PFSK-1 (cell line): ENCODE measurements around the gene OR51Q1.

ENCODE experiments used
- FOXP2 ChIP-seq: optimal IDR thresholded peaks from 2 replicates; pipeline ENCODE3; 2011; ENCODE audit warnings: borderline replicate concordance, control low read depth, inconsistent platforms; ENCODE audit not compliant: insufficient read depth; ENCODE audit errors: extremely low read length, extremely low read depth
- POLR2AphosphoS5 ChIP-seq: IDR thresholded peaks from 2 replicates; pipeline ENCODE4 v1.6.1; 2012; ENCODE audit warnings: low read depth, mild to moderate bottlenecking, control low read depth, low read length, moderate library complexity
- SIN3A ChIP-seq: IDR thresholded peaks from 2 replicates; pipeline ENCODE4 v1.6.1; 2012; ENCODE audit warnings: mild to moderate bottlenecking, low read length, moderate library complexity, borderline replicate concordance; ENCODE audit not compliant: insufficient read depth
- TAF1 ChIP-seq: IDR thresholded peaks from 2 replicates; pipeline ENCODE4 v1.6.1; 2012; ENCODE audit warnings: low read length, control low read depth, borderline replicate concordance; ENCODE audit not compliant: insufficient read depth
- TF ChIP-seq, protein P1 (sequence below), 2 experiments: IDR thresholded peaks; 2 replicates each; pipeline versions ENCODE4 v1.6.1 to v1.8.0; 2011 to 2012; ENCODE audit warnings: low read depth in 2 of 2, low read length in 2 of 2, control low read depth in 1 of 2, inconsistent platforms in 1 of 2, mild to moderate bottlenecking in 1 of 2, moderate library complexity in 1 of 2; ENCODE audit not compliant: insufficient read depth in 1 of 2

Gene OR51Q1

GRCh38 chr11:5394091-5394490 lies 27.8 kb upstream of the OR51Q1 start:
- TF ChIP-seq TAF1 (no peak), SIN3A (no peak), POLR2AphosphoS5 (no peak), FOXP2 (no peak)
- TF ChIP-seq, protein P1, sequence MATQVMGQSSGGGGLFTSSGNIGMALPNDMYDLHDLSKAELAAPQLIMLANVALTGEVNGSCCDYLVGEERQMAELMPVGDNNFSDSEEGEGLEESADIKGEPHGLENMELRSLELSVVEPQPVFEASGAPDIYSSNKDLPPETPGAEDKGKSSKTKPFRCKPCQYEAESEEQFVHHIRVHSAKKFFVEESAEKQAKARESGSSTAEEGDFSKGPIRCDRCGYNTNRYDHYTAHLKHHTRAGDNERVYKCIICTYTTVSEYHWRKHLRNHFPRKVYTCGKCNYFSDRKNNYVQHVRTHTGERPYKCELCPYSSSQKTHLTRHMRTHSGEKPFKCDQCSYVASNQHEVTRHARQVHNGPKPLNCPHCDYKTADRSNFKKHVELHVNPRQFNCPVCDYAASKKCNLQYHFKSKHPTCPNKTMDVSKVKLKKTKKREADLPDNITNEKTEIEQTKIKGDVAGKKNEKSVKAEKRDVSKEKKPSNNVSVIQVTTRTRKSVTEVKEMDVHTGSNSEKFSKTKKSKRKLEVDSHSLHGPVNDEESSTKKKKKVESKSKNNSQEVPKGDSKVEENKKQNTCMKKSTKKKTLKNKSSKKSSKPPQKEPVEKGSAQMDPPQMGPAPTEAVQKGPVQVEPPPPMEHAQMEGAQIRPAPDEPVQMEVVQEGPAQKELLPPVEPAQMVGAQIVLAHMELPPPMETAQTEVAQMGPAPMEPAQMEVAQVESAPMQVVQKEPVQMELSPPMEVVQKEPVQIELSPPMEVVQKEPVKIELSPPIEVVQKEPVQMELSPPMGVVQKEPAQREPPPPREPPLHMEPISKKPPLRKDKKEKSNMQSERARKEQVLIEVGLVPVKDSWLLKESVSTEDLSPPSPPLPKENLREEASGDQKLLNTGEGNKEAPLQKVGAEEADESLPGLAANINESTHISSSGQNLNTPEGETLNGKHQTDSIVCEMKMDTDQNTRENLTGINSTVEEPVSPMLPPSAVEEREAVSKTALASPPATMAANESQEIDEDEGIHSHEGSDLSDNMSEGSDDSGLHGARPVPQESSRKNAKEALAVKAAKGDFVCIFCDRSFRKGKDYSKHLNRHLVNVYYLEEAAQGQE (IDR thresholded peaks at IDR 0.05; ENCODE audit: insufficient read depth in 1 of 2, low read depth in 2 of 2, low read length in 2 of 2): no peak

- no peak for TF ChIP-seq SIN3A
- TF ChIP-seq, protein P1 (IDR thresholded peaks at IDR 0.05; ENCODE audit: insufficient read depth in 1 of 2, low read depth in 2 of 2, low read length in 2 of 2): no peak
- no peak for TF ChIP-seq FOXP2
- no peak for TF ChIP-seq POLR2AphosphoS5
- TF ChIP-seq TAF1: no peak
These were observed 23.0 kb upstream of the OR51Q1 start for GRCh38 chr11:5398936-5399335.

DNA sequence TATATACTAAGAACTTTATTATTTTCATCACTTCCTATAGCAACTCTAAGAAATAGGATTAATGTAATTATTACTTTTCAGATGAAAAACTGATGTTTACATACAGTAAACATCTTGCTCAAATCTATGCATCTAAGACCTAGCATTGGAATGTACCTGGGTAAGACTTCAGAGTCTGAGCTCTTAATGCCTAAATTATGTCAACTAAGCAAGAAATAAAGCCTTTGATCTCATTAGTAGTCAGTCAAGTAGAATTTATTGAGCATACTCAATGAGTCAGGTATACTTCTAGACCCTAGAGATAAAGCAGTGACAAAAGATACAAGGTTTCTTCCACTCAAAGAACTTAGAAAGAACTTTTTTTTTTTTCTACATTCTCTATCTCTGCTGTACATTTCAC lies 16.7 kb upstream of the OR51Q1 start:
- TF ChIP-seq, protein P1 (IDR thresholded peaks at IDR 0.05; ENCODE audit: insufficient read depth in 1 of 2, low read depth in 2 of 2, low read length in 2 of 2): no peak
- TF ChIP-seq FOXP2: no peak
- no peak for TF ChIP-seq SIN3A
- no peak for TF ChIP-seq TAF1
- no peak for TF ChIP-seq POLR2AphosphoS5

GRCh38 chr11:5420993-5421392 lies 918 bp upstream of the OR51Q1 start:
- TF ChIP-seq POLR2AphosphoS5 (no peak), SIN3A (no peak), TAF1 (no peak), FOXP2 (no peak)
- TF ChIP-seq, protein P1 (IDR thresholded peaks at IDR 0.05; ENCODE audit: insufficient read depth in 1 of 2, low read depth in 2 of 2, low read length in 2 of 2): no peak

DNA sequence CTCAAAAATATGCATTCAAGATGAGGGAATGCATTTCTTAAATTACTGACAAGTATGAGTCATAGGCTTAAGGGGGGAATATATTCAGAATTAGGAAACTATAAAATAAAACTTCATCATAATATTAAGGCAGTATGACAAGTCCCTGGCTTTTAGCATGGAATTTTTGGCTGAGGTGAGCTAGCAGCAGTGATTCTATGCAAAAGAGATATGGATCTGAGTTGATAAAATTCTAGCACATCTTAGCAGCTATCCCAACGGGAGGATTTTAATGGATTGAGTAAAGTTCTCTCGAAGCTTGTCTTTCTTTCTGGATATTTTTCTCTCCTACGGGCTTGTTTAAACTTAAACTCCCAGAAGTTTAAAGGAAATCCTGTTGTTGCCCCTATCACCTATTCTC lies 1.2 kb downstream of the OR51Q1 start:
- TF ChIP-seq POLR2AphosphoS5 (no peak), FOXP2 (no peak), TAF1 (no peak), SIN3A (no peak)
- TF ChIP-seq, protein P1 (IDR thresholded peaks at IDR 0.05; ENCODE audit: insufficient read depth in 1 of 2, low read depth in 2 of 2, low read length in 2 of 2): no peak
